ENCODE results near the gene TMEM94.

Gene TMEM94

GRCh38 chr17:75412455-75413317 is 43.7 kb upstream of the TMEM94 start:
- H3K23ac ChIP-seq (ENCODE audit: low read length) = no peak overlapping the region
- H3K79me2 ChIP-seq (ENCODE audit: control insufficient read depth, insufficient read depth, low read length, poor library complexity) = no peaks in the 10 kb centered on the region
- no peaks in the 10 kb centered on the region for H3K4me1 ChIP-seq (ENCODE audit: control insufficient read depth in 1 of 2, insufficient read depth in 2 of 2, low read length in 2 of 2)
- no peak overlapping the region for H3K4ac ChIP-seq (ENCODE audit: low read depth, low read length)
- no peak overlapping the region for H4K91ac ChIP-seq (ENCODE audit: low read depth, low read length)
- WGBS (ENCODE audit: extremely low coverage, insufficient coverage, insufficient read length) = no CpG with 5 or more reads among the region's 8 CpGs
- no peak overlapping the region for H2BK120ac ChIP-seq (ENCODE audit: insufficient read depth, low read length, poor library complexity)
- no peaks in the 10 kb centered on the region for H3K36me3 ChIP-seq (ENCODE audit: control insufficient read depth in 1 of 2, insufficient read depth in 2 of 2, low read length in 2 of 2)
- peak; percentile 60 to 91 for DNase-seq
- H4K8ac ChIP-seq (ENCODE audit: low read depth, low read length) = peak overlapping the region; percentile 34
- no peak overlapping the region for H3K9ac ChIP-seq (ENCODE audit: low read length)
- H4K12ac ChIP-seq (ENCODE audit: low read depth, low read length) = no peak overlapping the region
- H2BK5ac ChIP-seq (ENCODE audit: low read depth, low read length, poor library complexity) = no peak overlapping the region
- no peak overlapping the region for H2AFZ ChIP-seq (ENCODE audit: insufficient read depth, low read length, poor library complexity)
- no peak overlapping the region for H3K18ac ChIP-seq (ENCODE audit: low read length)
- no peak overlapping the region for H2BK12ac ChIP-seq (ENCODE audit: low read length)
- H3K27ac ChIP-seq (ENCODE audit: low read depth, low read length) = no peak overlapping the region
- H2AK5ac ChIP-seq (ENCODE audit: low read length) = no peak overlapping the region
- H3K4me2 ChIP-seq (ENCODE audit: low read length) = peak overlapping the region; percentile 37
- no peaks in the 10 kb centered on the region for H3K27me3 ChIP-seq (ENCODE audit: insufficient read depth, low read length)
- no peak overlapping the region for H3K4me3 ChIP-seq (ENCODE audit: low read depth, low read length)
- H3K14ac ChIP-seq (ENCODE audit: low read length) = no peak overlapping the region
- H3K9me3 ChIP-seq (ENCODE audit: insufficient read depth, low read depth, low read length) = no peaks in the 10 kb centered on the region
- H3K79me1 ChIP-seq (ENCODE audit: low read length) = no peaks in the 10 kb centered on the region

- Histone ChIP-seq H3K4me2 (ENCODE audit: low read length) (no peak overlapping the region), H2AFZ (ENCODE audit: insufficient read depth, low read length, poor library complexity) (no peak overlapping the region), H4K8ac (ENCODE audit: low read depth, low read length) (no peak overlapping the region), H3K27me3 (ENCODE audit: insufficient read depth, low read length) (no peaks in the 10 kb centered on the region), H3K18ac (ENCODE audit: low read length) (no peak overlapping the region), H3K79me2 (ENCODE audit: control insufficient read depth, insufficient read depth, low read length, poor library complexity) (no peaks in the 10 kb centered on the region), H4K12ac (ENCODE audit: low read depth, low read length) (no peak overlapping the region), H3K4me1 (ENCODE audit: control insufficient read depth in 1 of 2, insufficient read depth in 2 of 2, low read length in 2 of 2) (no peaks in the 10 kb centered on the region), H3K9me3 (ENCODE audit: insufficient read depth, low read depth, low read length) (no peaks in the 10 kb centered on the region), H3K9ac (ENCODE audit: low read length) (no peak overlapping the region), H3K79me1 (ENCODE audit: low read length) (no peaks in the 10 kb centered on the region), H4K91ac (ENCODE audit: low read depth, low read length) (no peak overlapping the region), H2BK12ac (ENCODE audit: low read length) (no peak overlapping the region), H3K4ac (ENCODE audit: low read depth, low read length) (no peak overlapping the region), H3K36me3 (ENCODE audit: control insufficient read depth in 1 of 2, insufficient read depth in 2 of 2, low read length in 2 of 2) (no peaks in the 10 kb centered on the region), H2AK5ac (ENCODE audit: low read length) (no peak overlapping the region), H3K27ac (ENCODE audit: low read depth, low read length) (no peak overlapping the region), H3K14ac (ENCODE audit: low read length) (no peak overlapping the region), H3K4me3 (ENCODE audit: low read depth, low read length) (no peak overlapping the region), H2BK120ac (ENCODE audit: insufficient read depth, low read length, poor library complexity) (no peak overlapping the region), H2BK5ac (ENCODE audit: low read depth, low read length, poor library complexity) (no peak overlapping the region), H3K23ac (ENCODE audit: low read length) (no peak overlapping the region)
- WGBS (ENCODE audit: extremely low coverage, insufficient coverage, insufficient read length) = no CpG with 5 or more reads among the region's 1 CpG
- DNase-seq = no peak
Observed at GRCh38 chr17:75414488-75414887, 41.9 kb upstream of the TMEM94 start.

- H3K79me2 ChIP-seq (ENCODE audit: control insufficient read depth, insufficient read depth, low read length, poor library complexity) = no peaks in the 10 kb centered on the region
- H3K27me3 ChIP-seq (ENCODE audit: insufficient read depth, low read length) = no peaks in the 10 kb centered on the region
- DNase-seq = no peak
- H3K4me1 ChIP-seq (ENCODE audit: control insufficient read depth in 1 of 2, insufficient read depth in 2 of 2, low read length in 2 of 2) = no peaks in the 10 kb centered on the region
- H3K18ac ChIP-seq (ENCODE audit: low read length) = no peak overlapping the region
- H2AK5ac ChIP-seq (ENCODE audit: low read length) = no peak overlapping the region
- H3K9me3 ChIP-seq (ENCODE audit: insufficient read depth, low read depth, low read length) = no peaks in the 10 kb centered on the region
- H3K36me3 ChIP-seq (ENCODE audit: control insufficient read depth in 1 of 2, insufficient read depth in 2 of 2, low read length in 2 of 2) = no peaks in the 10 kb centered on the region
- no peak overlapping the region for H4K91ac ChIP-seq (ENCODE audit: low read depth, low read length)
- no peak overlapping the region for H2BK5ac ChIP-seq (ENCODE audit: low read depth, low read length, poor library complexity)
- H2BK120ac ChIP-seq (ENCODE audit: insufficient read depth, low read length, poor library complexity) = no peak overlapping the region
- no peak overlapping the region for H2AFZ ChIP-seq (ENCODE audit: insufficient read depth, low read length, poor library complexity)
- no peak overlapping the region for H2BK12ac ChIP-seq (ENCODE audit: low read length)
- WGBS (ENCODE audit: extremely low coverage, insufficient coverage, insufficient read length) = no CpG with 5 or more reads among the region's 9 CpGs
- no peaks in the 10 kb centered on the region for H3K79me1 ChIP-seq (ENCODE audit: low read length)
- H3K23ac ChIP-seq (ENCODE audit: low read length) = no peak overlapping the region
- H3K4me2 ChIP-seq (ENCODE audit: low read length) = no peak overlapping the region
- H3K4me3 ChIP-seq (ENCODE audit: low read depth, low read length) = no peak overlapping the region
- no peak overlapping the region for H3K9ac ChIP-seq (ENCODE audit: low read length)
- no peak overlapping the region for H4K12ac ChIP-seq (ENCODE audit: low read depth, low read length)
- no peak overlapping the region for H4K8ac ChIP-seq (ENCODE audit: low read depth, low read length)
- H3K4ac ChIP-seq (ENCODE audit: low read depth, low read length) = no peak overlapping the region
- H3K27ac ChIP-seq (ENCODE audit: low read depth, low read length) = no peak overlapping the region
- no peak overlapping the region for H3K14ac ChIP-seq (ENCODE audit: low read length)
Observed at GRCh38 chr17:75416006-75416405, 40.4 kb upstream of the TMEM94 start.

GRCh38 chr17:75417054-75417580 is 39.3 kb upstream of the TMEM94 start:
- Histone ChIP-seq H4K12ac (ENCODE audit: low read depth, low read length) (no peak overlapping the region), H2BK12ac (ENCODE audit: low read length) (no peak overlapping the region)
- DNase-seq = no peak

More at GRCh38 chr17:75417054-75417580, 39.3 kb upstream of the TMEM94 start:
- Histone ChIP-seq H3K79me2 (ENCODE audit: control insufficient read depth, insufficient read depth, low read length, poor library complexity) (no peaks in the 10 kb centered on the region), H3K27ac (ENCODE audit: low read depth, low read length) (no peak overlapping the region), H3K4me3 (ENCODE audit: low read depth, low read length) (no peak overlapping the region), H4K8ac (ENCODE audit: low read depth, low read length) (no peak overlapping the region), H4K91ac (ENCODE audit: low read depth, low read length) (no peak overlapping the region), H2BK120ac (ENCODE audit: insufficient read depth, low read length, poor library complexity) (no peak overlapping the region), H3K23ac (ENCODE audit: low read length) (no peak overlapping the region), H3K18ac (ENCODE audit: low read length) (no peak overlapping the region), H2AK5ac (ENCODE audit: low read length) (no peak overlapping the region), H3K4me2 (ENCODE audit: low read length) (no peak overlapping the region), H3K36me3 (ENCODE audit: control insufficient read depth in 1 of 2, insufficient read depth in 2 of 2, low read length in 2 of 2) (no peaks in the 10 kb centered on the region), H3K79me1 (ENCODE audit: low read length) (no peaks in the 10 kb centered on the region), H2BK5ac (ENCODE audit: low read depth, low read length, poor library complexity) (no peak overlapping the region), H3K4ac (ENCODE audit: low read depth, low read length) (no peak overlapping the region), H3K4me1 (ENCODE audit: control insufficient read depth in 1 of 2, insufficient read depth in 2 of 2, low read length in 2 of 2) (no peaks in the 10 kb centered on the region), H3K14ac (ENCODE audit: low read length) (no peak overlapping the region), H3K9me3 (ENCODE audit: insufficient read depth, low read depth, low read length) (no peaks in the 10 kb centered on the region), H3K27me3 (ENCODE audit: insufficient read depth, low read length) (no peaks in the 10 kb centered on the region), H2AFZ (ENCODE audit: insufficient read depth, low read length, poor library complexity) (no peak overlapping the region), H3K9ac (ENCODE audit: low read length) (no peak overlapping the region)
- WGBS (ENCODE audit: extremely low coverage, insufficient coverage, insufficient read length) = no CpG with 5 or more reads among the region's 9 CpGs

Measured in trophoblast cell (in vitro differentiated cells and primary cell).